RWPE1 (cell line): ENCODE measurements around the gene TMEM184C.

Source experiments
- CTCF ChIA-PET: fragments of 350-600 bp; sonication (Branson Sonifier 250); formaldehyde crosslinking; extraction: SDS; loops from one replicate; lab custom pipeline; 2021; lab: Yijun Ruan, JAX
- POLR2A ChIA-PET: fragments of 400-600 bp; formaldehyde crosslinking; extraction: SDS; loops from one replicate; lab custom pipeline; 2020; ENCODE audit warnings: antibody characterized with exemption; ENCODE audit not compliant: low non-redundant PET; lab: Yijun Ruan, JAX
- DNase-seq: peaks from one replicate; pipeline ENCODE4 v3.0.0; 2012; ENCODE audit warnings: low spot score
- H3K27ac ChIP-seq: fragments of 450-650 bp; 2 replicates; pipeline ENCODE4 v1.5.1; 2017
- TF ChIP-seq, protein P1 (sequence below): fragments of 450-650 bp; conservative IDR thresholded peaks from 2 replicates; pipeline ENCODE4 v1.5.1; 2017; ENCODE audit warnings: low read depth, mild to moderate bottlenecking

TMEM184C gene

GRCh38 chr4:147617173-147617840 lies at the start of gene TMEM184C:
Gene TMEM184C (plus strand): TSS chr4:147617397. CDS start chr4:147617957, 560 bp downstream.
- POLR2A ChIA-PET: interaction anchor here (0.5 to 1.2 kb wide), 3 partner anchors 32 to 261 kb away, joined by 4 to 7 read pairs (median 7); partner anchors contain the start of gene PRMT9
- TF ChIP-seq, protein P1, sequence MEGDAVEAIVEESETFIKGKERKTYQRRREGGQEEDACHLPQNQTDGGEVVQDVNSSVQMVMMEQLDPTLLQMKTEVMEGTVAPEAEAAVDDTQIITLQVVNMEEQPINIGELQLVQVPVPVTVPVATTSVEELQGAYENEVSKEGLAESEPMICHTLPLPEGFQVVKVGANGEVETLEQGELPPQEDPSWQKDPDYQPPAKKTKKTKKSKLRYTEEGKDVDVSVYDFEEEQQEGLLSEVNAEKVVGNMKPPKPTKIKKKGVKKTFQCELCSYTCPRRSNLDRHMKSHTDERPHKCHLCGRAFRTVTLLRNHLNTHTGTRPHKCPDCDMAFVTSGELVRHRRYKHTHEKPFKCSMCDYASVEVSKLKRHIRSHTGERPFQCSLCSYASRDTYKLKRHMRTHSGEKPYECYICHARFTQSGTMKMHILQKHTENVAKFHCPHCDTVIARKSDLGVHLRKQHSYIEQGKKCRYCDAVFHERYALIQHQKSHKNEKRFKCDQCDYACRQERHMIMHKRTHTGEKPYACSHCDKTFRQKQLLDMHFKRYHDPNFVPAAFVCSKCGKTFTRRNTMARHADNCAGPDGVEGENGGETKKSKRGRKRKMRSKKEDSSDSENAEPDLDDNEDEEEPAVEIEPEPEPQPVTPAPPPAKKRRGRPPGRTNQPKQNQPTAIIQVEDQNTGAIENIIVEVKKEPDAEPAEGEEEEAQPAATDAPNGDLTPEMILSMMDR: no peak
- peak; percentile 98 for DNase-seq
- peak within 1 kb of the TSS; percentile 85 for H3K27ac ChIP-seq
- CTCF ChIA-PET: interaction anchor here (0.6 to 1.4 kb wide), 2 partner anchors 249 to 250 kb away, joined by 3 to 4 read pairs (median 3); no protein-coding TSS in a partner anchor

- no peak for DNase-seq
- ChIA-PET CTCF (interaction anchor here (0.9 to 1.3 kb wide), 2 partner anchors 19 to 27 kb away, joined by 3 read pairs; no protein-coding TSS in a partner anchor), POLR2A (no interaction called here)
- TF ChIP-seq, protein P1: no peak
- H3K27ac ChIP-seq: no peak overlapping the region
These were observed 46.6 kb upstream of the TMEM184C start for GRCh38 chr4:147570616-147571015.

GRCh38 chr4:147571036-147571770 lies 46.0 kb upstream of the TMEM184C start:
- TF ChIP-seq, protein P1: no peak
- ChIA-PET POLR2A (no interaction called here), CTCF (interaction anchor here (0.9 to 1.3 kb wide), 2 partner anchors 19 to 26 kb away, joined by 3 read pairs; no protein-coding TSS in a partner anchor)
- DNase-seq: no peak
- H3K27ac ChIP-seq: no peak overlapping the region

DNA sequence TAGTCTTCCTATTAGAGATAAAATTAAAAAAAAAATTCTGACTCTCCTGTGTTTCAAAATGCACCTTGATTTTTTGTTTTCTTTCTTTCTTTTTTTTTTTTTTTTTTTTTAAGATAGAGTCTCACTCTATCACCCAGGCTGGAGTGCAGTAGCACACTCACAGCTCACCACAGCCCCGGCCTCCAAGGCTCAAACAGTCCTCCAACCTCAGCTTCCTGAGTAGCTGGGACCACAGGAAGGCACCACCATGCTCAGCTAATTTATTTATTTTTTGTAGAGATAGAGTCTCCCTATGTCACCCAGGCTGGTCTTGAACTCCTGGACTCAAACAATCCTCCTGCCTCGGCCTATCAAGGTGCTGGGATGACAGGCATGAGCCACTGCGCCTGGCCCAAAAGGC lies 41.1 kb upstream of the TMEM184C start:
- CTCF ChIA-PET: interaction anchor here (1.0 kb wide), 1 partner anchor 14 kb away, joined by 3 read pairs; no protein-coding TSS in a partner anchor
- no peak for DNase-seq

DNA sequence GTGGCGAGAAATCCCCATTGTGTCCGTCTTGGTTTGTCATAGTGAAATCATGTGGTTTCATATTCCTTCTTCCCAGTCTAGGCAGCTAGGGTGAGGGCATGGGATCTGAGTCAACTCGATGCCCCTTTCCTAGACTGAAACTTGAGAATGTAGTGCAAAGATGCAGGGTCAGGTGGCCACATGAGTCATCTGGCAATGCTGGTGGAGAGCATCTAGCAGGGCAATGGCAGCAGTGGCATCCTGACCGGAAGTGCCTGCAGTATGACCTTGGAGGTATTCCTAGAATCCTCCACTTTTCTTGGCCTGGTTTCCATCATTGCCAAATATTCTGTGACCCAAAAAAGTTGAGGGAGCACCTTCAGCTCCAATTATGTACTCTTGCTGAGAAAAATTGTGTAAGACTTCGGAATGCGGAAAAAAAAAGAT lies 39.1 kb upstream of the TMEM184C start:
- ChIA-PET CTCF (interaction anchor here (0.9 kb wide), 1 partner anchor 28 kb away, joined by 6 read pairs; no protein-coding TSS in a partner anchor), POLR2A (interaction anchor here (0.6 kb wide), 1 partner anchor 396 kb away, joined by 4 read pairs; no protein-coding TSS in a partner anchor)
- TF ChIP-seq, protein P1: no peak
- H3K27ac ChIP-seq: peak overlapping the region; percentile 67
- DNase-seq: peak; percentile 98

More for the DNA sequence above, 41.1 kb upstream of the TMEM184C start:
- TF ChIP-seq, protein P1: no peak
- no peak overlapping the region for H3K27ac ChIP-seq
- POLR2A ChIA-PET: no interaction called here

DNA sequence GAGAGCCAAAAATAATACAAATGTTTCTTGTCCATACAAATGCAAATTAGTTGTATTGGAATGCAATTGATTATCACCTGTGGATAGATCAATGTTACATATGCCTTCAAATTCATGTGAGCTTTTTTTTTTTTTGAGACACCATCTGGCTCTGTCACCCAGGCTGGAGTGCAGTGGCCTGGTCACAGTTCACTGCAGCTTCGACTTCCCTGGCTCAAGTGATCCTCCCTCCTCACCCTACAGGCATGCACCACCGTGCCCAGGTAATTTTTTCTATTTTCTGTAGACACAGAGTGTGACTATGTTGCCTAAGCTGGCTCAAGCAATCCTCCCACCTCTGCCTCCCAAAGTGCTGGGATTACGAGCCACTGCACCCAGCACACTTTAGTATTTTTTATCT lies 38.6 kb upstream of the TMEM184C start:
- TF ChIP-seq, protein P1: no peak
- POLR2A ChIA-PET: interaction anchor here (0.6 kb wide), 1 partner anchor 397 kb away, joined by 4 read pairs; no protein-coding TSS in a partner anchor
- CTCF ChIA-PET: interaction anchor here (0.9 kb wide), 1 partner anchor 32 kb away, joined by 3 read pairs; no protein-coding TSS in a partner anchor
- peak overlapping the region; percentile 67 for H3K27ac ChIP-seq
- no peak for DNase-seq
